ENCODE measurements around the gene DOK6. TPM values are rescaled to one million over a fixed set of nuclear protein-coding genes. Genes with fewer than 3 reads are reported as not detected.
A peak's percentile ranks its signal among the peaks of the same experiment; 100 is the strongest.

The DOK6 gene
- total RNA-seq, 1 experiment from 2014 or later = 11.2 TPM

- no peak overlapping the region for H3K4me3 ChIP-seq
- no peak for DNase-seq
- H3K9me3 ChIP-seq = no peaks in the 10 kb centered on the region
- no peaks in the 10 kb centered on the region for H3K27me3 ChIP-seq
- no peaks in the 10 kb centered on the region; the same call in 1 of the 2 replicates for H3K36me3 ChIP-seq
Measured at GRCh38 chr18:69763002-69763401, 362.3 kb downstream of the DOK6 start.

- no peak for DNase-seq
- no peaks in the 10 kb centered on the region; the same call in 1 of the 2 replicates for H3K36me3 ChIP-seq
- no peaks in the 10 kb centered on the region for H3K27me3 ChIP-seq
- H3K4me3 ChIP-seq = no peak overlapping the region
- H3K9me3 ChIP-seq = no peaks in the 10 kb centered on the region
Measured at GRCh38 chr18:69763821-69764220, 363.1 kb downstream of the DOK6 start.

- no peaks in the 10 kb centered on the region for H3K27me3 ChIP-seq
- H3K9me3 ChIP-seq = no peaks in the 10 kb centered on the region; the same call in 1 of the 2 replicates
- no peak overlapping the region for H3K4me3 ChIP-seq
- DNase-seq = no peak
- no peaks in the 10 kb centered on the region for H3K36me3 ChIP-seq
Measured at GRCh38 chr18:69770238-69770637, 369.6 kb downstream of the DOK6 start.

- H3K36me3 ChIP-seq = no peaks in the 10 kb centered on the region
- no peak overlapping the region for H3K4me3 ChIP-seq
- H3K27me3 ChIP-seq = no peaks in the 10 kb centered on the region
- DNase-seq = no peak
- no peaks in the 10 kb centered on the region; the same call in 1 of the 2 replicates for H3K9me3 ChIP-seq
Measured at GRCh38 chr18:69774831-69775230, 374.1 kb downstream of the DOK6 start.

GRCh38 chr18:69777248-69777647, 376.6 kb downstream of the DOK6 start:
- no peak overlapping the region for H3K4me3 ChIP-seq
- H3K36me3 ChIP-seq = no peaks in the 10 kb centered on the region
- DNase-seq = no peak
- no peaks in the 10 kb centered on the region for H3K27me3 ChIP-seq
- no peaks in the 10 kb centered on the region for H3K9me3 ChIP-seq

- no peaks in the 10 kb centered on the region for H3K27me3 ChIP-seq
- DNase-seq = no peak
- no peaks in the 10 kb centered on the region for H3K9me3 ChIP-seq
- no peak overlapping the region for H3K4me3 ChIP-seq
- H3K36me3 ChIP-seq = no peaks in the 10 kb centered on the region
Measured at GRCh38 chr18:69778680-69779079, 378.0 kb downstream of the DOK6 start.

GRCh38 chr18:69780851-69781250, 380.2 kb downstream of the DOK6 start:
- Histone ChIP-seq H3K27me3 (no peaks in the 10 kb centered on the region), H3K36me3 (no peaks in the 10 kb centered on the region), H3K4me3 (no peak overlapping the region), H3K9me3 (no peaks in the 10 kb centered on the region)
- DNase-seq = no peak

- DNase-seq = no peak
- H3K9me3 ChIP-seq = no peaks in the 10 kb centered on the region
- H3K27me3 ChIP-seq = no peaks in the 10 kb centered on the region
- no peak overlapping the region for H3K4me3 ChIP-seq
- H3K36me3 ChIP-seq = no peaks in the 10 kb centered on the region
Measured at GRCh38 chr18:69784815-69785214, 384.1 kb downstream of the DOK6 start.

GRCh38 chr18:69785466-69785865, 384.8 kb downstream of the DOK6 start:
- Histone ChIP-seq H3K4me3 (no peak overlapping the region), H3K9me3 (no peaks in the 10 kb centered on the region), H3K27me3 (no peaks in the 10 kb centered on the region), H3K36me3 (no peaks in the 10 kb centered on the region)
- no peak for DNase-seq

GRCh38 chr18:69786427-69786826, 385.7 kb downstream of the DOK6 start:
- DNase-seq = no peak
- Histone ChIP-seq H3K36me3 (no peaks in the 10 kb centered on the region), H3K9me3 (0 out of 2 replicates have a peak, but pooled peaks cover 2% of the 10 kb centered on the region), H3K4me3 (no peak overlapping the region), H3K27me3 (no peaks in the 10 kb centered on the region)

GRCh38 chr18:69787825-69788547, 387.3 kb downstream of the DOK6 start:
- Histone ChIP-seq H3K27me3 (no peaks in the 10 kb centered on the region), H3K4me3 (no peak overlapping the region), H3K9me3 (0 out of 2 replicates have a peak, but pooled peaks cover 2% of the 10 kb centered on the region), H3K36me3 (no peaks in the 10 kb centered on the region)
- no peak for DNase-seq

GRCh38 chr18:69789794-69790193, 389.1 kb downstream of the DOK6 start:
- H3K27me3 ChIP-seq = no peaks in the 10 kb centered on the region
- H3K36me3 ChIP-seq = no peaks in the 10 kb centered on the region
- H3K9me3 ChIP-seq = 0 out of 2 replicates have a peak, but pooled peaks cover 2% of the 10 kb centered on the region
- no peak overlapping the region for H3K4me3 ChIP-seq
- no peak for DNase-seq

GRCh38 chr18:69790649-69791048, 390.0 kb downstream of the DOK6 start:
- no peak for DNase-seq
- Histone ChIP-seq H3K27me3 (no peaks in the 10 kb centered on the region), H3K9me3 (0 out of 2 replicates have a peak, but pooled peaks cover 2% of the 10 kb centered on the region)

GRCh38 chr18:69795791-69796190, 395.1 kb downstream of the DOK6 start:
- H3K9me3 ChIP-seq = 0 out of 2 replicates have a peak, but pooled peaks cover 2% of the 10 kb centered on the region
- H3K36me3 ChIP-seq = no peaks in the 10 kb centered on the region
- DNase-seq = peak; percentile 25
- H3K4me3 ChIP-seq = no peak overlapping the region
- H3K27me3 ChIP-seq = no peaks in the 10 kb centered on the region

More at GRCh38 chr18:69790649-69791048, 390.0 kb downstream of the DOK6 start:
- no peak overlapping the region for H3K4me3 ChIP-seq
- H3K36me3 ChIP-seq = no peaks in the 10 kb centered on the region

- H3K36me3 ChIP-seq = no peaks in the 10 kb centered on the region
- no peaks in the 10 kb centered on the region for H3K9me3 ChIP-seq
- no peak for DNase-seq
- H3K27me3 ChIP-seq = no peaks in the 10 kb centered on the region
- H3K4me3 ChIP-seq = no peak overlapping the region
Measured at GRCh38 chr18:69804776-69805501, 404.3 kb downstream of the DOK6 start.

- Histone ChIP-seq H3K4me3 (no peak overlapping the region), H3K36me3 (no peaks in the 10 kb centered on the region), H3K27me3 (no peaks in the 10 kb centered on the region), H3K9me3 (no peaks in the 10 kb centered on the region)
- no peak for DNase-seq
Measured at GRCh38 chr18:69808399-69808798, 407.7 kb downstream of the DOK6 start.

- DNase-seq = no peak
- no peaks in the 10 kb centered on the region for H3K27me3 ChIP-seq
- no peaks in the 10 kb centered on the region; the same call in 1 of the 2 replicates for H3K36me3 ChIP-seq
- peaks cover 9% of the 10 kb centered on the region for H3K9me3 ChIP-seq
- H3K4me3 ChIP-seq = no peak overlapping the region
Measured at GRCh38 chr18:69813559-69813958, 412.9 kb downstream of the DOK6 start.
